Peyer's patch (tissue), 4 donors: ENCODE results near the gene TP53BP1. TPM values are rescaled to one million over a fixed set of nuclear protein-coding genes. Genes with fewer than 3 reads are reported as not detected.

ENCODE experiments used
- DNase-seq, 3 donors: peaks; one replicate each; pipeline ENCODE4 v3.0.0-alpha.2; 2017 to 2019
- H3K27ac ChIP-seq, 4 donors: fragments of 200-600 bp; sonication (generic); one replicate each; pipeline ENCODE4 v1.5.1; 2016 to 2019
- H3K27me3 ChIP-seq, 2 donors: fragments of 200-600 bp; sonication (generic); one replicate each; pipeline ENCODE4 v1.5.1; 2019
- H3K36me3 ChIP-seq, 3 donors: fragments of 200-600 bp; sonication (generic); one replicate each; pipeline ENCODE4 v1.5.1; 2016 to 2019
- H3K4me1 ChIP-seq, 4 donors: fragments of 200-600 bp; sonication (generic); one replicate each; pipeline ENCODE4 v1.5.1; 2016 to 2019
- H3K4me3 ChIP-seq, 4 donors: fragments of 200-600 bp; sonication (generic); 1 replicate in 3 of 4; 2 replicates in 1 of 4; pipeline ENCODE4 v1.5.1; 2016 to 2019; ENCODE audit warnings: mild to moderate bottlenecking in 1 of 4
- H3K9me3 ChIP-seq, 4 donors: fragments of 200-600 bp; sonication (generic); one replicate each; pipeline ENCODE4 v1.5.1; 2016 to 2019; ENCODE audit warnings: mild to moderate bottlenecking in 1 of 4
- POLR2A ChIP-seq, 2 donors: fragments of 450-650 bp; IDR thresholded peaks; one replicate each; pipeline ENCODE4 v1.5.1; 2017; ENCODE audit warnings: antibody characterized with exemption in 2 of 2, mild to moderate bottlenecking in 2 of 2, moderate library complexity in 2 of 2
- total RNA-seq, 4 donors: library from RNA; depleted of rRNA; stranded (reverse); fragments of >200 nt; gene quantifications; one replicate each; pipeline ENCODE4 v1.1.0, GENCODE V29; 2016
- TF ChIP-seq, protein P1 (sequence below), 6 experiments: fragments of 450-650 bp in 4 of 6; fragments of 200-600 bp in 2 of 6; sonication (generic) in 1 of 6; IDR thresholded peaks; one replicate each; pipeline ENCODE4 v1.5.1; 2017 to 2019; ENCODE audit warnings: antibody characterized with exemption in 6 of 6, mild to moderate bottlenecking in 3 of 6, moderate library complexity in 1 of 6

The TP53BP1 gene
- total RNA-seq, 4 donors from 2014 or later, result 9.3 to 163 (median 24.6) TPM

DNA sequence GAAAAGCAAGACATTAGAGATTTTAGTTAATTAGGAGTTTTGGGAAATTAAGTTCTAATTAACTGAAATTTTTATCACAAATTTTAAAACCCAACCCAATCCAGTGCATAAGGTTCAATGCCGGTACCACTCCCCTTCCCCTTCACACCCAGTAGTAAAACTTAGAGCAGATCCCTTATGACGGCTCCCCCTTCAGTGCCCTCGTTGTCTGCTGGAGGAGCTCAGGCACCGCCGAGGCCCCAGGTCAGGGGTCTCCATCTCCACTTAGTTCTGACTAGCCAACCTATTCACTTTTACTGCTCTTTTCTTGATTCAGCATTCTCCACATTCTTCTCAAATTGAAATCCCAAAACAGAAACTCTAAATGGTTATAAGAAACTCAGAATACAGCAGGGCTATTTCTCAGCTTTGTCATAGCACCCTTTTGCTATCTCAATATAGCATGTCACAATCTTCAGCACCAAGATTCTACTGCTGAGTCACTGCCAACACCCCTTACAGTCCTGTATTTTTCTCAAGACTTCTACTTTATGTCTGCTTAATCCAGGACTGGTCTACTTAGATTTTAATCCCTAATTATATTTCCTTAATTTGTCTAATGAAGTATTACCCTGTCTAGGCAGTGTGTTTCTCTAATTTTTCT is 82.3 kb downstream of the TP53BP1 start:
- no peak for TF ChIP-seq POLR2A (IDR thresholded peaks at IDR 0.05)
- TF ChIP-seq, protein P1, sequence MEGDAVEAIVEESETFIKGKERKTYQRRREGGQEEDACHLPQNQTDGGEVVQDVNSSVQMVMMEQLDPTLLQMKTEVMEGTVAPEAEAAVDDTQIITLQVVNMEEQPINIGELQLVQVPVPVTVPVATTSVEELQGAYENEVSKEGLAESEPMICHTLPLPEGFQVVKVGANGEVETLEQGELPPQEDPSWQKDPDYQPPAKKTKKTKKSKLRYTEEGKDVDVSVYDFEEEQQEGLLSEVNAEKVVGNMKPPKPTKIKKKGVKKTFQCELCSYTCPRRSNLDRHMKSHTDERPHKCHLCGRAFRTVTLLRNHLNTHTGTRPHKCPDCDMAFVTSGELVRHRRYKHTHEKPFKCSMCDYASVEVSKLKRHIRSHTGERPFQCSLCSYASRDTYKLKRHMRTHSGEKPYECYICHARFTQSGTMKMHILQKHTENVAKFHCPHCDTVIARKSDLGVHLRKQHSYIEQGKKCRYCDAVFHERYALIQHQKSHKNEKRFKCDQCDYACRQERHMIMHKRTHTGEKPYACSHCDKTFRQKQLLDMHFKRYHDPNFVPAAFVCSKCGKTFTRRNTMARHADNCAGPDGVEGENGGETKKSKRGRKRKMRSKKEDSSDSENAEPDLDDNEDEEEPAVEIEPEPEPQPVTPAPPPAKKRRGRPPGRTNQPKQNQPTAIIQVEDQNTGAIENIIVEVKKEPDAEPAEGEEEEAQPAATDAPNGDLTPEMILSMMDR (IDR thresholded peaks at IDR 0.05), result no peak
- DNase-seq, result no peak
- Histone ChIP-seq H3K4me3 (no peak overlapping the region), H3K4me1 (no peaks in the 10 kb centered on the region), H3K36me3 (peaks cover 0 to 77% (median 0%) of the 10 kb centered on the region in 3 donors), H3K27ac (no peak overlapping the region), H3K27me3 (no peaks in the 10 kb centered on the region), H3K9me3 (no peaks in the 10 kb centered on the region)

DNA sequence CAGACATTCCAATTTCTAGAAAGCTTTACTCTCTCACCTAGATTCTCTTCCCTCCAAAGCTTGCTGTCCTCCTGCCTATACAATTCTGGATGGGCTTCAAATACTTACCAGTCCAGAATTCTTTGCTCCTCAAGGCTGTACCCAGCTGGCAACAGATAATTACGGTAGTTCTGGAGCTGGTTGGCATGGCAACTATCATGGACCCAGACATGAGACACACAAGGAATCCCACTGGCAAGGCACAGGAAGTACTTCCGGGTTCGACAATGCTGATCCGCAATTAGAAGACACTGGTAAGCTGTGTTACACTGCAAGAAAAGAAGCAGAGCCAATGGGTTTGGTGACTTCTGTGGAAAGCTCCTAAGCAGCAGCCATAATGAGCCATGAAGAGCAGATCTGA is 84.2 kb downstream of the TP53BP1 start:
- TF ChIP-seq POLR2A (IDR thresholded peaks at IDR 0.05), result no peak
- TF ChIP-seq, protein P1 (IDR thresholded peaks at IDR 0.05), result no peak
- Histone ChIP-seq H3K27ac (no peak overlapping the region), H3K4me1 (no peaks in the 10 kb centered on the region), H3K4me3 (no peak overlapping the region), H3K27me3 (no peaks in the 10 kb centered on the region), H3K9me3 (no peaks in the 10 kb centered on the region), H3K36me3 (peaks cover 0 to 85% (median 0%) of the 10 kb centered on the region in 3 donors)
- no peak for DNase-seq

DNA sequence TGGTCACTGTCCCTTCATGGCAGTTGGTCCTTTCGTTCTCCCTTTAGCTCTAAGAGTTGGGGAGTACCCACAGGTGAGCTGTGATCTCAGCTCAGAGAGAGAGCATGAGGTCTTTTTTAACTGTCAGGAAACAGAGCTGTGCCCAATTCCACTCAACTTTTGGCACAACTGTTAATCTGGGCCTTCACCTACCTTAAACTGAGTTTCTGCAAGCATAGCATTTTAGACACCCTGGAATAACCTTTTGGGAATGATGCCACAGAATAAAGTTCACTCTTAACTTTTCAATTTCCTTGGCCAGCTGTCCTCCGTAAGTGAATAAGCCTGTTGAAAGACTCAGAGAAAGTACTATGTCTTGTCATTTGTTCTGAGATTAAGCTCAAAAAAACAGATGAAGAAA is 86.1 kb downstream of the TP53BP1 start:
- DNase-seq, result no peak
- H3K4me1 ChIP-seq, result no peaks in the 10 kb centered on the region
- TF ChIP-seq POLR2A (IDR thresholded peaks at IDR 0.05), result no peak
- TF ChIP-seq, protein P1 (IDR thresholded peaks at IDR 0.05), result no peak
- no peak overlapping the region for H3K27ac ChIP-seq
- H3K36me3 ChIP-seq, result peaks cover 0 to 85% (median 0%) of the 10 kb centered on the region in 3 donors
- H3K9me3 ChIP-seq, result no peaks in the 10 kb centered on the region
- no peaks in the 10 kb centered on the region for H3K27me3 ChIP-seq
- no peak overlapping the region for H3K4me3 ChIP-seq

DNA sequence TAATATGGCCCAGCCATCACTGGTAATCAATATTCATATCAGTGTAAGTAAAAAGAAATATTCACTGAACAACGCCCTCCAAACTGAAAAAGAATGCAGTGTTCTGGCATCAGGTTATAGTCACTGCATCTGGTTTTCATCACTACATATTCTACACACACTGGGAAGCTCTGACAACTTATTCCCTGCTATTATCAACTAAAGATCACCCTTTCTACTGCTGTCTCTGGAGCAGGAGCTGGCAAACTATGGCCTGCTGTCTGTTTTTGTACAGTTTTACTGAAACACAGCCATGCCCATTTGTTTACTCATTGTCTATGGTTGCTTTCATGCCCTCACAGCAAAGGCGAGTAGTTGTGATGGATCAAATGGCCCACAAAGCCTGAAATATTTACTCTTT is 86.8 kb downstream of the TP53BP1 start:
- DNase-seq, result no peak
- Histone ChIP-seq H3K4me3 (no peak overlapping the region), H3K27ac (no peak overlapping the region), H3K36me3 (peaks cover 0 to 89% (median 0%) of the 10 kb centered on the region in 3 donors), H3K27me3 (no peaks in the 10 kb centered on the region), H3K9me3 (no peaks in the 10 kb centered on the region), H3K4me1 (no peaks in the 10 kb centered on the region)
- TF ChIP-seq, protein P1 (IDR thresholded peaks at IDR 0.05), result no peak
- TF ChIP-seq POLR2A (IDR thresholded peaks at IDR 0.05), result no peak

DNA sequence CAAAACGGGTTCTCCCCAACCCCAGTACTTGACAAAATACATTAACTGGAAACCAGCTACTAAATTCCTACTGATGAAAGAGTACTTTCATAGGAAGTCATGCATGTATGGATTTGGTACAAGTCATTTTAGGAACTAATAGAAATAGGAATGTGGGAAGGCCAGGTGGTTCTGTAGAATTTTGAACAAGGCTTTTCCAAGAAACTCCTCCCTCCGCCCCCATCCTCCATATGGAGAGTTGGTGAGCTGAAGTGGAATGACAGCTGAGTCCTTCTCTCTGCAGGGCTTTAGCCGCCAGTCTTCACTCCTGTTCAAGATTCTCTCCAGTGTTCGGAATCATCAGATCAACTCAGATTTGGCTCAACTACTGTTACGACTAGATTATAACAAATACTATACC is 88.8 kb downstream of the TP53BP1 start:
- DNase-seq, result no peak
- Histone ChIP-seq H3K27me3 (no peaks in the 10 kb centered on the region), H3K9me3 (no peaks in the 10 kb centered on the region), H3K27ac (no peak overlapping the region), H3K36me3 (peaks cover 0 to 93% (median 0%) of the 10 kb centered on the region in 3 donors), H3K4me3 (no peak overlapping the region), H3K4me1 (no peaks in the 10 kb centered on the region)
- TF ChIP-seq POLR2A (IDR thresholded peaks at IDR 0.05), result no peak
- TF ChIP-seq, protein P1 (IDR thresholded peaks at IDR 0.05), result no peak
